HG03175 (cell line): ENCODE data around the gene LRMDA.

Experiments used
- ATAC-seq: cut with Tn5 transposase; IDR thresholded peaks from one replicate; pipeline ENCODE4 v1.9.1; 2021; ENCODE audit warnings: mild to moderate bottlenecking, moderate library complexity; ENCODE audit not compliant: unreplicated experiment

Gene LRMDA

GRCh38 chr10:75470901-75471300 is 39.5 kb downstream of the LRMDA start:
- ATAC-seq: no peak

DNA sequence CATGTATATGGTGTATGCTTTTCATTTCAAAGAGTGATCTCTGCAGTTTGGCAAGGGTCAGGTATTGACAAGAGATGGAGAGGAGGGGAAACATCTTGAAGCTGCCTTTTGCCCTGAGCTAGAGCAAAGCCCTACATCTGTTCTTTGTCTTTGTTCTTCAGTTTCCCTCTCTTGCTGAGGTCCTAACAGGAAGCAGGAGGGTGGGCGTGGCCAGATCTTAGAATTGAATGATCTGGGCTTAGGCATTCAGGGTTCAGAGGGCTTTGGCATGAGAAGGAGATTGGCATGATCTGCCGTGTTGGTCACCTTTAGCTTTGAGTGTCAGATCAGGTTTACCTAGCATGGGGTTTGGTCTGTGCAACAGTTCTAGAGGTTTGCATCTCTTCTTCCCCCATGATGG is 41.3 kb downstream of the LRMDA start:
- no peak for ATAC-seq

DNA sequence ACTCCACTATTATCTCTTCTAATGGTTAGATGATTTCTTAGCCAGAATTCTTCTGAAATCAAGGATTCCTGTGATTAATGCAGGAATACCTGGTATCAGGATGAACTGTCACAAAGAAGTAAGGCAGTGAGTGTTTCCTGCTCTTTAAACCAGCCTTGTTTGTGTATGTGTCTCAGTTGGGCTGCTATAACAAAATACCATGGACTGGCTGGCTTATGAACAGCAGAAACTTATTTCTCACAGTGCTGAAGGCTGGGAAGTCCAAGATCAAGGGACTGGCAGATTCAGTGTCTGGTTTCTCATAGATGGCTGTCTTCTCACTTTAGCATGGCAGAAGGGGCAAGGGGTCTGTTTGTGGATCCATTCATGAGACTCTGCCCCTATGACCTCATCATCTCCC is 42.7 kb downstream of the LRMDA start:
- ATAC-seq: no peak

- no peak for ATAC-seq
Observed at GRCh38 chr10:75475460-75476182, 44.2 kb downstream of the LRMDA start.

- ATAC-seq: no peak
Observed at GRCh38 chr10:75476569-75476968, 45.1 kb downstream of the LRMDA start.

- ATAC-seq: no peak
Observed at GRCh38 chr10:75476985-75477384, 45.6 kb downstream of the LRMDA start.

- no peak for ATAC-seq
Observed at GRCh38 chr10:75477680-75478079, 46.3 kb downstream of the LRMDA start.

- ATAC-seq: no peak
Observed at GRCh38 chr10:75480374-75480773, 49.0 kb downstream of the LRMDA start.

GRCh38 chr10:75483188-75483587 is 51.8 kb downstream of the LRMDA start:
- ATAC-seq: no peak

- no peak for ATAC-seq
Observed at GRCh38 chr10:75484717-75485116, 53.3 kb downstream of the LRMDA start.

- ATAC-seq: no peak
Observed at GRCh38 chr10:75486591-75486990, 55.2 kb downstream of the LRMDA start.

- ATAC-seq: no peak
Observed at GRCh38 chr10:75487087-75487754, 55.8 kb downstream of the LRMDA start.

DNA sequence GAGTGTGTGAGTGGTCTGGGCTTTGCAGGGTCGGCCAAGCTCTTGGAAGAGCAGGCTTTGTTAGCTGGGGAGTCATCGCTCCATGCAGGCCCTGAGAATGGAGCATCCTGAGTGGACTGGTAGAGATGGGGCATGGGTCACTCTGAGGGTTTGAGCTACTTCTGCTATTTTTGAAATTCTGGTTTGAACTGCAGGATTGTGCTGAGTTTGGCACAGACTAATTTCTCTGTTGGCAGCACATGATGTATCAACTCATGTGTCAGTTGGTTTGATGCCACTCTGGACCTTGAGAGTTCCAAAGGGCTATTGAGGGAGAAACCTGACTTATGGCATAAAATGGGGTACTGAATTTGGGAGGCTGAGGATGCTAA is 56.3 kb downstream of the LRMDA start:
- no peak for ATAC-seq

DNA sequence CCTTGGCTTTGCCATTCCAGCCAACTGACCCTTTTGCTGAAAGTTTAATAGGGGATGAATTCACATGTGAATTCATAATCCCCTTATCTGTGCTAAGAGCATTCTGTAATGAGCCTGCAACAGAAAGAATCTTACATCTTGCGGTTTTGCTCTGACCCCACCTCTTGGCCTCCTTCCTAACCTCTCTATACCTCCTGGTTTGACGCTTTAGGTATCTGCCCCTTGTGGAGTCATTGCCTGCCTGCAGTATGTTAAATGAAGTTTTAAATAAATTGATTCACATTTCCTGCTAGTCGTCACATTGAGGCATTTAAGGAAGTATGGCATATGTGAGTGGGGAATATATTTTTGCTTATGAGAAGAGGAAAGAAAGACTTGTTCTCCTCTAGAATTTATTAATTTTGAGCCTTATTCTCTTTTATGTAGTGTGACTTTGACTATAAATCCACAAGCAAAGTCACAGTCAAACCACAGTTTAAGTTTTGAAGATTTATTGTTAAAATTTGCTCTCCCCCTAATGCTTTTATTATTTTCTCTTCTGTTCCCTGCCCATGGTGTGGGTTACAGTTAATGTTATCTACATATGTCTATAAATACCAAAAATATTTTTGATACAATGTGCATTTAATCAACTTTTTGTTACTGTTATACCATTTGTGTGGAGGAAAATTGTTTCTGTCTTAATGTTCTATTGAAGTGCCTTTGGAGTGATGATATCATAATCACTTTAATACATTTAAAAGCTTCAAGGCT is 60.9 kb downstream of the LRMDA start:
- no peak for ATAC-seq

DNA sequence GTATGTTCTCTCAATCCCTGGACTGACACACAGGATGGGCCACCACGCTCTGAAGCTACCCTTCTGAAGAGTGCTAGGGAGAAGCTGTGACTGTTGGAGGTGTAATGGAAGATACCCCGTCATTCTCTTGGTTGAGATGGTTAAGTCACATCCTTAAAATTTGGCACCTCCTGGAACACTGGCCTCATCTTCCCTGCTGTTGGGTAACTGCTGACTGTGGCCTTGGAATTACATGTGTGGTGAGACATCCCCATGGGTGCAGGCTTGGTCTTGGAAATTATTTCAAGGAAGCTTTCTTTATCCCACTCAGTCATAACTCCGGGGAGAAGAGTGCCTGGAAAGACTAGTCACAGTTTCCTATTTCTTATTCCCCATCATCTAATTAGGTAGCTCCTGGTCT is 62.0 kb downstream of the LRMDA start:
- ATAC-seq: no peak

DNA sequence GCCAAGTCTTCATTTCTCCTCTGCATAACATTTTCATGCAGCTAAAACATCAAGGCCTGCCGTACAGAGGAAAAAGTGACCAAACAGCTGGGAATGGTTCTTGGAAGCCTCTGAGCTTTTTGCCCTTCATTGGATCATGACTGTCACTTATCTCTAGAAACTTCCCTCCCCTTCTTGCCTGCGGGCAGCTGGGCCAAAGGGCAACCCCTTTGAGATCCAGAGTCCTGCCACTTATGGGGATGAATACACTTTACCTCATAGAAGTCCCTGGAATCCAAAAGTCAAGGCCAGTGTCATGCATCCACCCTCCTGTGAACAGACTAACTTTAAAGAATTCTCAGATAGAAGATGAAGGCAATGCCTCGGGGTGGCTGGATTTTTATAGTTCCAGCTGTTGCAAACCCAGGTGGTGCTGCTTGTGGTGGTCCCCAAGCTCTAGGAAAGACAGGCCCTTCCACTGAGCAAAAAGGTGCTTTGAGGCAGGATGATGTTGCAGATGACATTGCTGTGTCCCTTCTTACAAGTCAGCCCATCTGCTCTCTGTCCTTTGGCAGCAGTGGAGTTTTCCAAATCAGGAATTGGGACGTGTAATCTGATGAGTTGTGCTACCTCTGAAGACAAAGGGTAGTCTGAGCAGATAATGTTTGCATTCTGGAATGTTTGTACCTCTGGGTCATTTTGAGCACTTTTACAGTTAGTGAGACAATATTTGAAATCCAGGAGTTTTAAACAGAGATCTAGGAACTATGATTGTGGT is 64.2 kb downstream of the LRMDA start:
- ATAC-seq: no peak

DNA sequence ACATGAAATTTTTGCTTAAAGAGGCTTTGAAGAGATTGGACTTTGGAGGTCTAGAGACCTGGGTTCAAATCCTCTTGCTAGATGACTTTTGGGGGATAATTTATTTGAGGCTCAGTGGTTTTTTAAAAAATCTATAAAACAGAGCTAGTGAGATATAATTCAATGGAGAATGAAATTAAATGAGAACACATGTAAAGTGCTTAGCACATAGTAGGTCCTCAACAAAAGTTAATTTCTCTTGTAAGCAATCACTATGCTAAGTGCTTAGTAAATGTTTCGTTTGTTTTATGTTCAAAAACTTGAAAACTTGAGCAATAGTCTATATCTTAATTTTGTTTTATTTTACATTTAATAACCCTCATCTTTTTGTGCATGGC is 64.8 kb downstream of the LRMDA start:
- ATAC-seq: no peak

DNA sequence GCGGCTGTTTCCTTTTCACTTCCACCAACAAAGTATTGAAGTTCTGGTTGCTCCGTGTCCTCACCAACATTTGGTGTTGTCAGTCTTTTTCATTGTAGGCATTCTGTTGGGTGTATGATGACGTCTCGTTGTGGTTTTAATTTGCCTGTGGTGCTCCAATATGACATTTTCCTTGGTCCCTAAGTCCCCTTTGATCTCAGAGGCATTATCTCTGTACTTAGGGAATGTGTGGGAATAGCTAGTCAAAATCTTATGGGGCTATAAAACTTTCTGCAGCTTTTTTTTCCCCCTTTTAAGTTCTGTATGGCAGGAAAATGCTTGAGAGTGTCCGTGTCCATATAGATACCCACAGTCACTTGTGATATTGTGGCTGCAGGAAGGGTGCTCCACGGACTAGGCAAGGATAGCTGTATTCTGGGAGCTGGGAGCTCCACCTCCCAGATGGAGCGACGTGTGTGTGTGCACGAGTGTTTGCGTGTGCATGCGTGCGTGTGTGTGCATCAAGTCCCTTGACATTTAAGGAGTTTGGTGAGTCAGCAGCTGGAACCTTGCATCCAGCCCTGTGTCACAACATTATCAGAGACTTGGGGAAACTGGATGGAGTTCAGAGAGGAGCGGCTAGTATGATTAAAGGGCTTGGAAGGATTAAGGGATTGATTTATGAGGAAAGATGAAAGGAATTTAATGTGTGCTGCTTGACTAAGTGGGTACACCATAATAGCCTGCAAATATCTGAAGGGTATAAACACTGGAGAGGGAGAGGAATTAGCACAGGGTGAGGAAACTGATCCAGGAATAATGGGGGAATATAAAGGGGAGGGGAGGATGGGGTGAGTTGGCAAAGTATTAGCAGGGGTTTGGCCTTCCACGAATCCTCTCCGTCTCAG is 66.8 kb downstream of the LRMDA start:
- no peak for ATAC-seq

DNA sequence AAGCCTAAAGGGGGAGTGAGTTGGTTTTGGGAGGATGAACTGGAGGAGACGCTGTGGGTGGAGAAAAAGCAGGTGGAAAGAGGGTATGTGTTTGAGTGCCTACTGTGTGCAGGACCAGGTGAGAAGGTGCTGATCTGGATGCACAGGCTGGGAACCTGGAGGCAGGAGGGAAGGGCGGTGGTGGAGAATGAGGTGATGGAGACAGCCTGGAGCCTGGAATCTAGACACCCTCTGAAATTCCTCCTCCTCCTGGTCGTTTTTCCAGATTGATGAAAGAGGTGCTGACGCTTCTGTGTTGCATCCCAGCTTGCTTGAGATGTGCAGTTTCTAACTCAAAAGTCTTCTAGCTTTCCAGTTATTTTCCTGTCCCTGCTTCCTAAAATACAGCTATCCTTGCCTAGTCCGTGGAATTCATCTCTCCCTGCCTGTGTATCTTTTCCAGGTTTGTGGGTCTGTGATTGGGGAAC is 67.5 kb downstream of the LRMDA start:
- no peak for ATAC-seq

- no peak for ATAC-seq
Observed at GRCh38 chr10:75499556-75500160, 68.2 kb downstream of the LRMDA start.
